NCI-H187 (cell line): ENCODE data around the gene KRTAP5-5.

ENCODE experiments used
- DNase-seq, 2 experiments: peaks; one replicate each; lab custom pipeline; 2025; lab: John Stamatoyannopoulos, UW

KRTAP5-5 gene

GRCh38 chr11:1679881-1680280 lies 50.3 kb downstream of the KRTAP5-5 start:
- DNase-seq = no peak
